Lower leg skin (tissue), 4 donors: ENCODE measurements around the gene BMP8A. TPM values are rescaled to one million over a fixed set of nuclear protein-coding genes. Genes with fewer than 3 reads are reported as not detected.
"Not testable (repeated sequence)": the region's sequence is repeated elsewhere in the genome, so short reads cannot be mapped to it uniquely, and the experiment has no call there.

Source experiments
- DNase-seq, 2 donors: peaks; one replicate each; pipeline ENCODE4 v3.0.0-alpha.2; 2019; ENCODE audit warnings: low spot score in 2 of 2
- H3K4me3 ChIP-seq: fragments of 200-600 bp; sonication (generic); 2 replicates; pipeline ENCODE4 v1.5.1; 2017; ENCODE audit warnings: mild to moderate bottlenecking, low read depth; ENCODE audit not compliant: poor library complexity, severe bottlenecking
- POLR2A ChIP-seq, 2 donors: fragments of 450-650 bp; IDR thresholded peaks; one replicate each; pipeline ENCODE4 v1.6.1; 2016 to 2017; ENCODE audit warnings: antibody characterized with exemption in 2 of 2, mild to moderate bottlenecking in 1 of 2, moderate library complexity in 1 of 2
- WGBS, 2 donors: methylation state at CpG; one replicate each; pipeline ENCODE4 v1.1.5; 2018; 5-methylcytosine and 5-hydroxymethylcytosine counted together
- intact Hi-C: fragments of 100-400 bp; cut with DNase I; formaldehyde crosslinking; loops from one replicate; pipeline ENCODE4 v1.15.0; 2023; ENCODE audit warnings: low total_unique reads
- total RNA-seq, 4 donors: library from RNA; depleted of rRNA; stranded (reverse); fragments of >200 nt; gene quantifications; one replicate each; pipeline ENCODE4 v1.1.0, GENCODE V29; 2016
- TF ChIP-seq, protein P1 (sequence below), 3 donors: fragments of 450-650 bp; IDR thresholded peaks; one replicate each; pipeline ENCODE4 v1.5.1; 2016; ENCODE audit warnings: antibody characterized with exemption in 3 of 3, mild to moderate bottlenecking in 3 of 3, moderate library complexity in 2 of 3

BMP8A gene
- total RNA-seq, 4 donors from 2014 or later, result 0.81 to 0.91 TPM; not detected in 2

DNA sequence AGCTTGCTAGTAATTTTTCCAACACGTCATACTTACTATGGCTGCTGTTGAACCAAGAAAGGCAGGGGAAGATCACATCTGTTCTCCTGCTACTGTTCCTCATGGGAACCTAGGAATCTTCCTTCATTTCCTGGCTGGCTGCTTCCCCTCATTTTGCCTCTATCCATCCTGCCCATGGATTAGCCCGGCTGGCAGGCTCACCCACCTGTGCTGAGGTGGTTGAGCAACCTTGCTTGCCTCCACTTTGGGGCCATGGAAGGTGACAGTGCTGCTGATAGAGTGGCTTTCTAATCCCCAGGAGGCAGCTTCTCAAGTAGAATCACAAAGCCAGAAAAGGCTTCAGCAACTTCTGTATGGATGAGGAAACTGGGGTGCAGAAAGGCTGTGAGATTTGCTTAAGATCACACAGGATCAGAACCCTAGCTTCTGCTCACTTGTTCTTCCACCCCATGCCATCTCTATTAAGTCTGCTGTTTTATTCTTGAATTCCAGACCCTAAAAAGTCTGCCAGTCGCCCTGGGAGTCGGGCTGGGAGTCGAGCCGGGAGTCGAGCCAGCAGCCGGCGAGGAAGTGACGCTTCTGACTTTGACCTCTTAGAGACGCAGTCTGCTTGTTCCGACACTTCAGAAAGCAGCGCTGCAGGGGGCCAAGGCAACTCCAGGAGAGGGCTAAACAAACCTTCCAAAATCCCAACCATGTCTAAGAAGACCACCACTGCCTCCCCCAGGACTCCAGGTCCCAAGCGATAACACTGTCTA lies 6.2 kb upstream of the BMP8A start:
- H3K4me3 ChIP-seq, result no peak overlapping the region
- DNase-seq, result peak in 1 of 2 donors; percentile 56
- no peak for TF ChIP-seq POLR2A (IDR thresholded peaks at IDR 0.05)
- TF ChIP-seq, protein P1, sequence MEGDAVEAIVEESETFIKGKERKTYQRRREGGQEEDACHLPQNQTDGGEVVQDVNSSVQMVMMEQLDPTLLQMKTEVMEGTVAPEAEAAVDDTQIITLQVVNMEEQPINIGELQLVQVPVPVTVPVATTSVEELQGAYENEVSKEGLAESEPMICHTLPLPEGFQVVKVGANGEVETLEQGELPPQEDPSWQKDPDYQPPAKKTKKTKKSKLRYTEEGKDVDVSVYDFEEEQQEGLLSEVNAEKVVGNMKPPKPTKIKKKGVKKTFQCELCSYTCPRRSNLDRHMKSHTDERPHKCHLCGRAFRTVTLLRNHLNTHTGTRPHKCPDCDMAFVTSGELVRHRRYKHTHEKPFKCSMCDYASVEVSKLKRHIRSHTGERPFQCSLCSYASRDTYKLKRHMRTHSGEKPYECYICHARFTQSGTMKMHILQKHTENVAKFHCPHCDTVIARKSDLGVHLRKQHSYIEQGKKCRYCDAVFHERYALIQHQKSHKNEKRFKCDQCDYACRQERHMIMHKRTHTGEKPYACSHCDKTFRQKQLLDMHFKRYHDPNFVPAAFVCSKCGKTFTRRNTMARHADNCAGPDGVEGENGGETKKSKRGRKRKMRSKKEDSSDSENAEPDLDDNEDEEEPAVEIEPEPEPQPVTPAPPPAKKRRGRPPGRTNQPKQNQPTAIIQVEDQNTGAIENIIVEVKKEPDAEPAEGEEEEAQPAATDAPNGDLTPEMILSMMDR (IDR thresholded peaks at IDR 0.05), result no peak
- WGBS, 2 donors, result 90 to 93% methylated on average over 14 of the region's 14 CpGs
- intact Hi-C loops, result no loop called here

DNA sequence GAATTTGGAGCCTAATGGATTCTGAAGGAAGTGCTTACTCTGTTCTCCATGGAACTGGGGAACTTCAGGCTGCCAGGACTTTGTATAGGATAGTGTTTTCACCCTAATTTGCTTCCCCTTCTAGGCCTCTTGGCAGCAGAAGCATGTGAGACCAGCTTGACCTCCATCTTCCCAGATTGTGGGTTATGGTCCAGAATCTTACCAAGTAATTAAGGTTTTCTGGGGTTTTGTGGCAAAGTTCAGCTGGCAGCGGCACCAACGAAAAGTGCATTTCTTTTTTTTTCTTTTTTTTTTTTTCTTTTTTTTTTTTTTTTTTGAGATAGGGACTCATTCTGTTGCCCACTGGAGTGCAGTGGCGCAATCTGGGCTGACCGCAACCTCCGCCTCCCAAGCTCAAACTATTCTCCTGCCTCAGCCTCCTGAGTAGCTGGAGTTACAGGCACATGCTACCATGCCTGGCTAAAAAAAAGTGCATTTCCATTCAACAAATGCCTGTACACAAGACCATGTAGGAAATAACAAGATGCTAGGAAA lies 3.4 kb upstream of the BMP8A start:
- peak in 1 of 2 donors; percentile 49 for DNase-seq
- intact Hi-C loops, result no loop called here

DNA sequence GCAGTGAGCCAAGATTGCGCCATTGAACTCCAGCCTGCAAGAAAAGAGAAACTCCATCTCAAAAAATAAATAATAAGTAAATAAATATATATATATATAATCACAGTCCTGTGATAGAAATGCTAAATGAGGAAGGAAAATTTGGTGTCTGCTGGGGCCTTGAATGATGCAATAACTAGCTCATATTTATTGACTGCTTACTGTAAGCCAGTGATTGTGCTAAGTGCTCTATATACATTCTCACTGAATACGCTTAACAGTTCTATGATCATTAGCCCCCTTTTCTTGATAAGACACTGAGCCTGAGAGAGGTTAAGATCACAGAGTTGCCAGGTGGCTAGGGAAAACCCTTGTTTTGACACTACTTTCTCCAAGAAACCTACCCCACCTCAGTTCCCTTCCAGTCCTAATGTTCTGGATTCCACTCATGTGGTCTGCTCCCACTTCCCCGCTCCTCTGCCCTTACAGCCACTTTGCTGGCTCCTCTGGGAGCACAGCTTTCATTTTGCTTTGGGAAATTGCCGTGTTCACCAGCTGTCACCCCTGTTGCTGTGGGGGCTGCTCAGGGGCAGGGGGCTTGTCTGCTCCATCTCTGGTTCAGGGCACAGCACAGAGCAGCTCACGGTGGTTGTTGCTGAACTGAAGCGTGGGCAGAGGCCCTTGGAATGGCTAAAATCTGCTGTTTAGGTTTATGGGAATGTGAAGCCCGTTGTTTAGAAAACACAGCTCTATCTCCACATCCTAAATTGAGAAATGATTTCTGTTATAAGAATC lies 2.5 kb upstream of the BMP8A start:
- intact Hi-C loops, result no loop called here
- 54 to 63% methylated on average over 7 of the region's 7 CpGs for WGBS, 2 donors
- DNase-seq, result peak in 1 of 2 donors; percentile 66
- no peak overlapping the region for H3K4me3 ChIP-seq
- no peak for TF ChIP-seq POLR2A (IDR thresholded peaks at IDR 0.05)
- TF ChIP-seq, protein P1 (IDR thresholded peaks at IDR 0.05), result no peak

More for the DNA sequence above, 3.4 kb upstream of the BMP8A start:
- no peak for TF ChIP-seq POLR2A (IDR thresholded peaks at IDR 0.05)
- TF ChIP-seq, protein P1 (IDR thresholded peaks at IDR 0.05), result no peak
- no peak overlapping the region for H3K4me3 ChIP-seq
- WGBS, 2 donors, result 93% methylated on average over 5 of the region's 5 CpGs

DNA sequence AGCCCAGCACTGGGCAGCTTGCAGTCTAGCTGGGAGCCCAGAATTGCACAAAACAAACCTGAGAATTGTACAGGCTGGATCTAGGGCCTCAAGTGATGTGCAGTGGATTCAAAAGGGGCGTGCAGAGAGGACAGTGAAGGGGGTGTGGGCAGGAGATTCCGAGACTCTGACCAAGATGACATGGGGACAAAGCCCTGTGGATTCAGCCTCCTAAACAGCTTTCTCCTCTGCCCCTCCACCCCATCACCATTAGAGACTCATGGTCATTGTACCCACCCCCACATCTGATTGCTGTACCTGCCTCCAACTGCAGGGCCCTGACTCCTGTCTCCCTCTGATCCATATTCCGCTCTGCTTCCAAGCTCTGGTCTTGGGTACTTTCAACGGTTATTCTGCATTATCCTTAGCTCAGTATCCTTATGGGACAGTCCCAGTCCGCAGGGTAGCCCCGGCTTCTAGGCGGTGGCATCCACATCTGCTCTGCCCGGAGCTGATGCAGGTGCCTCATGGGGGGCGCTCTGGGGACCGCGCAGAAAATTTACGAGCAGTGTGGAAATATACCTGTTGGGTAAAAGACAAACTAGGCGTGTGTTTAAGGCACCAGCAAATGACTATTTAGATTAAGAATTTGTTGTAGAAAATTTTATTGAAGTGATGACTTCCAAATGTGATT lies 1.7 kb upstream of the BMP8A start:
- TF ChIP-seq, protein P1 (IDR thresholded peaks at IDR 0.05), result no peak
- no peak for TF ChIP-seq POLR2A (IDR thresholded peaks at IDR 0.05)
- DNase-seq, result peak in 1 of 2 donors; percentile 69
- H3K4me3 ChIP-seq, result no peak overlapping the region
- intact Hi-C loops, result no loop called here
- 49 to 57% methylated on average over 13 of the region's 13 CpGs for WGBS, 2 donors

DNA sequence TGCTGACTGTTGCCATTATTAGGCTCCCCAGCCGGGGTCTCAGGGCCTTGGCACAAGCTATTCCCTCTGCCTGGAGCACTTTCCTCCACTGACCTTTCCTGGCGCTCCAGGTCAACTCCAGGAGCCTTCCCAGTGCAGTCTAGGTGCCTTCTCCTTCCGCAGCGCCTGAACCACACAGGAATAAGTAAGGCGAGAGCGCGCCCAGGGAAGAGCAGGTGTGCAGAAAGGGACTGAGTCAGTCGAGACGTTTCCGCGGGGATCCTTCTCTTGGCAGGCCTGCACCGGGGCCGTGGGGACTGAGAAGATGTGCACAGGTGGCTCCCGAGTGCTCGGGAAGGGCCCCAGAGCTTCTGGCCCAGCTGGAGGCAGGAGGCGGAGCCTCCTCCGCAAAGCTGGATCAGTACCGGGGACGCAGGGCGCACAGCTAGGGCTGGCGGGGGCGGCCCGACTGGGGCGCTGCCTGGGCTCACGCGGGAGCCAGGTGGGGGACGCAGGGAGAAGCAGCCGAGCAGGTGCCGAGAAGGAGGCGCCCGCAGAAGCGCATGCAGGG lies 765 bp upstream of the BMP8A start:
- 14 to 17% methylated on average over 17 to 31 of the region's 32 CpGs for WGBS, 2 donors
- intact Hi-C loops, result no loop called here
- H3K4me3 ChIP-seq, result no peak overlapping the region
- no peak for TF ChIP-seq POLR2A (IDR thresholded peaks at IDR 0.05)
- TF ChIP-seq, protein P1 (IDR thresholded peaks at IDR 0.05), result no peak
- peak in 1 of 2 donors; percentile 78 for DNase-seq

DNA sequence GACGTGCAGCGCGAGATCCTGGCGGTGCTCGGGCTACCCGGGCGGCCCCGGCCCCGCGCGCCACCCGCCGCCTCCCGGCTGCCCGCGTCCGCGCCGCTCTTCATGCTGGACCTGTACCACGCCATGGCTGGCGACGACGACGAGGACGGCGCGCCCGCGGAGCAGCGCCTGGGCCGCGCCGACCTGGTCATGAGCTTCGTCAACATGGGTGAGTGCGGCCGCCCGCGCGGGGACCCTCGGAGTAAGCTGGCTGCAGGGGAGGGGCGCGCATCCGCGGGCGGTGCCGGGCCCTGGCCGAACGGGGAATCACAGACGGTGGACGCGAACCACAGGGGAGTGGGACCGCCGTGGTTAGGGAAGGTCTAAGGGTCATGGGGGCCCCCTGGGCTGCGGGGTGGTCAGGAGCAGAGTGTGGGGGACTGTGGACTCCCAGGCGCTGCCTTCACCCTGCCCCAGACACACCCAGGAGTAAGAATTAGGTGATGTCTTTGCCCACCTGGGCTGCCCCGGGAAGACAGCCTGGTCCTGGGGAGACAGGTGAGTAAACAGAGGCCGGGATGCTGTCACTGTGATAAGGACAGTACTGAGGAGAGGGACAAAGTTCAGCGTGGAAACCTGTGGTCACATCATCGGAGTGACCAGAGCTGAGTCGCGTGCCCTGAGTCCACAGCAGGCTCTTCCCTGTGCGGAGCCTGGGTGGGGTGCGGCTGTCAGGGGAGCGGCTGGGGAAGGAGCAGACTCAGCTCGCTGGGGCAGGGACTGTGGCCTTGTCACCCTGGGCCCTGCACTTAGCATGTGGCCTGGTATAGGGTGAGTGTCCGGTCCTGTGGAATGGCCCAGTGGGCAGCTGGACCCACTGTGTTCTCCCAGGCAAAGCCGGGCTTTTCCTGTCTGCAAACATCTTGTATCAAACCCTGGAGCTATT lies 944 bp downstream of the BMP8A start:
- peak in 1 of 2 donors; percentile 85 for DNase-seq
- H3K4me3 ChIP-seq, intact Hi-C loops: not testable (repeated sequence)
- WGBS, 2 donors, result 54 to 57% methylated on average over 14 to 22 of the region's 67 CpGs

DNA sequence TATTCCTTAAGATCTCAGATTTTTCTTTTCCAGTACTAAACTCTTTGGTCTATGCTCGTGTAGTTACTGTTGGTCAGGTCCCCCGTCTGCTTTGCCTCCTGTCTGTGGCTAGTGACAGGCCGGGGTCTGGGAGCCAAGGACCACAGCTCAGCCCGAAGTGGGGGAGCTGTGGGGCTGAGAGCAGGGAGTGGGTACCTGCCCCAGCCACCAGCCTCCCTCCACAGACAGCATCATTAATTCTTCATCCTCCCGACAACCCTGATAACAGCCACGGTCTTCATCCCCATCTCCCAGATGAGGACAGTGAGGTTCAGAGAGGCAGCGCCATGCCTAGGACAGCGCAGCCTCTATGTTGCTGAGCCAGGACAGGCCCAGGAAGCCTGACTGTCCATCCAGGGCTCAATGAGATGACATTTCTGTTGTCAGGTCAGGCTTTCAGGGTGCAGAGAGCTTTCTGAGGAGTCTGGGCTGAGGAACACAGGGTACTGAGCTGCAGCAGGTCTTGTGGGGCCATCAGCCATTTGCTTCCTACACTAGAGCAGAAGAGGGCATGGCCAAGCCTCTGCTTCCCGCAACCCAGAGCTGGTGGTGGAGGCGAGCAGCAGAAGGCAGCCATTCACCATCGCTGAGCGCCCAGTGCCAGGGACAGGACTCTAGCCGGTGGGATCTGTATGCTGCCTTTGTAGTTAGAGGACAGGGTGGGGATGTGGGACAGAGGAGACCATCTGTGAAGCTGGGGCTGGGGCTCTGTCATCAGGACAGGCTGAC lies 1.8 kb downstream of the BMP8A start:
- intact Hi-C loops, H3K4me3 ChIP-seq: not testable (repeated sequence)
- peak in 1 of 2 donors; percentile 78 for DNase-seq
- 86 to 92% methylated on average over 13 of the region's 13 CpGs for WGBS, 2 donors
